ENCODE results near the gene SCYGR3.
"Not testable (repeated sequence)": the region's sequence is repeated elsewhere in the genome, so short reads cannot be mapped to it uniquely, and the experiment has no call there.

The SCYGR3 gene

GRCh38 chr2:227613272-227613660 is 1.4 kb downstream of the SCYGR3 start:
- DNase-seq (ENCODE audit: low spot score): no peak

- DNase-seq (ENCODE audit: low spot score): no peak
These were observed 1.9 kb downstream of the SCYGR3 start for GRCh38 chr2:227612546-227613271.

GRCh38 chr2:227610123-227610522 is 4.5 kb downstream of the SCYGR3 start:
- DNase-seq (ENCODE audit: low spot score): no peak

- DNase-seq (ENCODE audit: low spot score): no peak
These were observed 5.9 kb downstream of the SCYGR3 start for GRCh38 chr2:227608561-227609338.

DNA sequence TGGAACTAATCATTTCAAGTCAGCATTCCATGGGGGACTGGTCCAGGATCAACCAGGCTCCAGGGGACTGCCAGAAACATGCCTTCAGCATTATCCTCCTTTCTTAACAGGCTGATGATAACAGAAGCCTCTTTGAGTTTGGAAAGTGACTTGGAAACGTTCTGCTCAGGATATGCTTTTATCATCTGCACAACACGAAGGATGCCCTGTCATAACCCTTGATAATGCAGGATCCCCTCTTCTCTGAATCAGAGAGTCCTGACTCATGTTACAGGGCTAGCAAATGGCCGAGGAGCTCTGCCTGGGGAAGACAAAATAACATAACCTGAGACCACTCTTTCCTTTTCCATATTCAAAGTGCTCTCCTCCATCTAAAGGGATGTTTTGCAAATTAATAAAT is 6.7 kb downstream of the SCYGR3 start:
- DNase-seq (ENCODE audit: low spot score): no peak

DNA sequence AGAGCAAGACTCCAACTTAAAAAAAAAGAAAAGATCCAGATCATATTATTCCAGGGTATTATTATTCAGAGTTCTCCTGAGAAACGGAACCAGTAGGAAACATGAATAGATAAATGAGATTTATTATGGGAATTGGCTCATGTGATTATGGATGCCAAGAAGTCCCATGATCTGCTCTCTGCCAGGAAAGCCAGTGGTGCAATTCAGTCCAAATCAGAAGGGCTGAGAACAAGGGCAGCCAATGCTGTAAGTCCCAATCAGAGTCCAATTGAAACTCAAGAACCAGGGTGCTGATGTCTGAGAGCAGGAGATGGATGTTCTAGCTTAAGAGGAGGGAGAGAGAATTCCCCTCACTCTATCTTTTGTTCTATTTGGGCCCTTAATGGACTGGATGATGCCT is 8.2 kb downstream of the SCYGR3 start:
- DNase-seq (ENCODE audit: low spot score): no peak

GRCh38 chr2:227602358-227602757 is 12.3 kb downstream of the SCYGR3 start:
- no peak for DNase-seq (ENCODE audit: low spot score)

DNA sequence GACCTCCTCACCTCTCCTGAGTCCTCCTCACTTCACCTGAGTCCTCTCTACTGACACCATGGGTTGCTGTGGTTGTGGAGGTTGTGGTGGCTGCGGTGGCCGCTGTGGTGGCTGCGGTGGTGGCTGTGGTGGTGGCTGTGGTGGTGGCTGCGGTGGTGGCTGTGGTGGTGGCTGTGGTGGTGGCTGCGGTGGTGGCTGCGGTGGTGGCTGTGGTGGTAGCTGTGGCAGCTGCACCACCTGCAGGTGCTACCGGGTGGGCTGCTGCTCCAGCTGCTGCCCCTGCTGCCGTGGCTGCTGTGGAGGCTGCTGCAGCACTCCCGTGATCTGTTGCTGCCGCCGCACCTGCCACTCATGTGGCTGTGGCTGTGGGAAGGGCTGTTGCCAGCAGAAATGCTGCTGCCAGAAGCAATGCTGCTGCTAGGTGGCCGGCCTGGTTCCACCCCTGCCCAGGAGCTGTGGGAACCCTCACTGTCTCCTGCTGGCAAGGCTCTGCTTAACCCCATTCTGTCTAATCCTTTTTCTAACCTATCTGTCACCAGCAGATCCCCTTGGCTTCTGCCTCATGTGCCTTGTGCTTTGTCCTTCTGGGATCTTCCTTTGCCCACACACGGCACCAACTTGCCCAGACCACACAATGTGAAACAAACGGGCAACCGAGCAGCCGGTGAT is 15.7 kb downstream of the SCYGR3 start, which contains the start of gene SCYGR2:
Gene SCYGR2, plus strand, starts transcription at position 59 of the 669 bp plus-strand sequence. Its CDS starts 0 bp downstream, at position 59.
- not testable (repeated sequence) for DNase-seq (ENCODE audit: low spot score)

DNA sequence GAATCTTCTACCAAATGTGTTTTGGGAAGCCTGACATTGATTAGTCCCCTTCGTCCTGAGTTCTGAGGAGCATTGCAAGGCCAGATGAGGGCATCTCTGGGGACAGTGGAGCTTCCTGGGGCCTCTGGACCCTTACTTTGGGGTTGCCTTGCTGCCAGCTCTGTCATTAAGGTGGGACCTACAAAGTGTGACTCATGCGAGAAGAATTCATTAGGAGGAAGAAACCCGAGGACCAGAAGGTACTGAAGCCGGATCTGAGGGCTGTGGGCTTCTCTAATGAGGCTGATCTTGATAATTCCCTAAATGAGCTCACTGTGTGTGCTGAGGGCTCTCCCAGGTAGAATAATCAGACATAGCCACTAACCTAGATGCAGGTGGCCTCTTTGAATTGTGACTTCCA is 16.6 kb downstream of the SCYGR3 start:
- DNase-seq (ENCODE audit: low spot score): no peak

- no peak for DNase-seq (ENCODE audit: low spot score)
These were observed 17.6 kb downstream of the SCYGR3 start for GRCh38 chr2:227597036-227597435.

DNA sequence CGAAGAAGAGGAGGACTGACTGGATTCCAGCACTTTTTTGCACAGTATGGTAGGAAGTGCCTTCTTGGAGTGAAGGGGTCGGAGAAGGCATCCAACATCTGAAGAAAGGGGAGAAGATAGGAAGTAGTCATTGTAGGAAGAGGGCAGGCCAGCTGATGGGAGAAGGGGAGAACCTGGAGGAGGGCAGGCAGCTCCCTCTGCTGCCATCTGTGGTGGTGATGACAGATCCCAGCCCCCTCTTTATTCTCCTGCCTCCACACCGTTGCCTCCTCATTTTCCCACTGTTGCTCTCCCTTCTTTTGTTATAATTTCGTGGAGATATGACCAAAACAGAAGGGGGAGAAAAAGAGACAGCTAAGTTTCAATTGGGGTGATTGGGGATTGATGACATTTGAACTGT is 18.8 kb downstream of the SCYGR3 start:
- no peak for DNase-seq (ENCODE audit: low spot score)

DNA sequence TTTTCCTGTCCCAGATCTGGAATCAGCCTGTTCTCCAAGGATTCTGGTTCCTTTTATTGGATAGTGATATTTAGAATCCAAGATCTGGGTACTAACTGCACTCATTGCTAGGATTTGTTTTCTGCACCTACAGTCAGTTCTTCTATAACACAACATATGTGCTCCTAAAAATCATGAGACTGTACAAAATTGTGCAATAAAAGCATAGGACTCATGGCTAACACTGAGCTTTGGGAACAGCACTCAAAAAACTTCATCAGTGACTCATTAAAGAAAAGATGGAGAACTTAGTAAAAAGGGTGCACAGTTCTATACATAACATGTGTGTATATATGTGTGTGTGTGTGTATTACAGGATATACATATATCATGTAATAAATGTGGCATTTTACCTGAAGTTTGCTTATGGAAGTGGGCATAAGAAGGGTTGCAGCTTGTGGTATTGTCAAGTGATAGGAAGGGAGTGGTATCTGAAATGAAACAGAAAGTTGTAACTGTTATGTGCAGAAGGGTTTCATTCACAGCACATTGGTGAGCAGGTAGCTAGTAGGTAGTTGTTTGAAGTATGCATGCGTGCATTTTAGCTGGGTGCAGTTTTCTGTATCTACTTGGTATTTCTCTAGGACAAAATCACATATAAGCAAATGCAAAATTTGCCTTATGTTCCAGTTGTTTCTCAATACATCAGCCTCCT is 21.8 kb downstream of the SCYGR3 start:
- DNase-seq (ENCODE audit: low spot score): no peak

- no peak for DNase-seq (ENCODE audit: low spot score)
These were observed 32.3 kb downstream of the SCYGR3 start for GRCh38 chr2:227582369-227582768.

GRCh38 chr2:227579791-227580190 is 34.8 kb downstream of the SCYGR3 start:
- DNase-seq (ENCODE audit: low spot score): no peak

DNA sequence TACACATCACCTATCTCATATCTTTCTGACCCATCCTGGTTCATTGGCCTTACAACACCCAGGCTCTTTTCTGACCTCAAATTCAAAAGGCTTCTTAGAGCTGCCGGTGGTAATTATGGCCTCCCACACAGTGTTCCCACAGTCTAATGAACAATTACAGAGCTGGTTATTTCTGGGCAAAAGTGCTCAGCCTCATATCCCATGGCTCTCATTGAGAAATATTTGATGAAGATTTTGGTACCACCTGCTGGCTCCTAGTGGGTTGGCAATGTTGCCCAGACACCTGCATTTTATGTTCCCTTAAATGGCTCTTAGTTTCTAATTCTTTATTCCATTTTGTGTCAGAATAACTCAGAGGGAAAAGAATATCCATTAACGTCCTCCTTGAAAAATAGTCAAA is 36.0 kb downstream of the SCYGR3 start:
- no peak for DNase-seq (ENCODE audit: low spot score)

DNA sequence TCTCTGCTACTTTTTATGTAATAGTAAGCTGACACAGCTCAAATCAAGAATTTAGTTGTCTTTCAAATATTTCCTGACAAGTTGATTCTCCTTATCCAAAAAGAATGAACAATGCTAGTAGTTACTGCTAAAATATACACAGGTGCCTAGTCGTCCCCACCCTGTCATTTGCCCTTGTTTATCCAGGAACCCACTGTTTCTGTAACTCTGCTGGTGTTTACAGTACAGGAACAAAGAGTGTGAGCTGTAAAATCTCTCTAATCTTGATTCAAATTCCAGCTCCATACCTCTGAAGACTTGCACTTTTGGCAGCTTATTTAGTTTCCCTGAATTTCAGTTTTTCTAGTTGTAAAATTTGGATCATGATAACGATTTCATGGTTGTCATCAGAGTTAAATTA is 37.1 kb downstream of the SCYGR3 start:
- DNase-seq (ENCODE audit: low spot score): no peak

- DNase-seq (ENCODE audit: low spot score): no peak
These were observed 37.8 kb downstream of the SCYGR3 start for GRCh38 chr2:227576812-227577211.

- DNase-seq (ENCODE audit: low spot score): no peak
These were observed 38.5 kb downstream of the SCYGR3 start for GRCh38 chr2:227576110-227576509.

DNA sequence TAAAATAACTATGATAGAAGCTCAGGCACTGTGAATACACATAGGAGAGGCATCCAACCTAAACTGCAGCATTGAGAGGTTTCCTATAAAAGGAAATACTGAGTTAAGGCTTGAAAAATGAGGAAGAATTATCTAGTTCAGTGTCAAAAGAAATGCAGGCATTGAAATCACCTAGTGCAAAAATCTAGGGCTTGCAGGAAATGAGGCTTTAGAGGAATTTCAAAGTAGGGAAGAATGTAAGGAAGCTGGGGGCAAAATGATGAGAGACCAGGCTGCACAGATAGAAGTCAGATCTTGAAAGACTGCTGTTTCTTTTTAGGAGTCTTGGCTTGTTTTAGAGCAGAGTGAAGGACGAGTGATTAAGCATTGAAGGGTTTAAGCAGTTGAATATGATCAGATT is 44.0 kb downstream of the SCYGR3 start:
- no peak for DNase-seq (ENCODE audit: low spot score)

DNA sequence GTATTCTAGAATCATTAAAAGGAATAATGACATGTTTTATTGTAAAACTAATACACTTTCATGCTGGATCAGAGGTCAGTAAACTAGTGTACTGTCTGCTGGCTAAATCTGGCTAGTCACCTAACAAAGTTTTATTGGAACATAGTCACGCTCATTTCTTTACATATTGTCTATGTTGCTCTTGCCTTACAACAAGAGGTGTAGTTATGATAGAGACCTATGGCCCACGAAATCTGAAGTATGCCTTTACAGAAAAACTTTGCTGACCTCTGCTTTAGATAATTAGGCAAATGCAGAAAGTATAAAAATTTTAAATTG is 45.8 kb downstream of the SCYGR3 start:
- no peak for DNase-seq (ENCODE audit: low spot score)

DNA sequence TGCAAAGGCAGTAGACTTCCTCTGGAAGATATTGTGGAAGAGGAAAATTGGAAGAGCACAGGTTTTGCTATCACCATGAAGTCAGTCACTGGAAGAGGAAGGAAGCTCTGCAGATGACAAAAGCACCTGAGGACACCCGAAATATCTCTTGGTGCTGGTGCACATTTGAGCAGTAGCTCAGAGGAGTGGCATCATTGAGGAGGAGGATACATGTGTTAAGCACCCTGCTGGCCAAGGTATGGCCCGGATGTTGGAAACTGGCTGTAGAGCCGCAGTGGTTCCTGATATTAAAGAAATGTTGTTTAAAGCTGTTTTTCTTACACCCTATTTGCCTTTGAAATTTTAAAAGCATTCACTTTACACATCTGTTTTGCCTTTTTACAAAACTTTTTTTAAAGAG is 48.6 kb downstream of the SCYGR3 start:
- DNase-seq (ENCODE audit: low spot score): no peak

- no peak for DNase-seq (ENCODE audit: low spot score)
These were observed 49.6 kb downstream of the SCYGR3 start for GRCh38 chr2:227565080-227565479.

Measured in HuH-7.5 (cell line).